ENCODE data around the gene JAM3. TPM values are rescaled to one million over a fixed set of nuclear protein-coding genes. Genes with fewer than 3 reads are reported as not detected.

The JAM3 gene
- total and polyA plus RNA-seq, 10 of the 15 experiments (the other 5 are each of a cell fraction or from before 2014, with no cell fraction given): 0.04 to 1.1 (median 0.32) TPM; not detected in 1

GRCh38 chr11:134170177-134170918 lies 101.5 kb downstream of the JAM3 start:
- Histone ChIP-seq H3K9me3 (replicated peaks; ENCODE audit: control insufficient read depth, insufficient read depth, low read length) (no peaks in the 10 kb centered on the region), H3K27ac (ENCODE audit: control insufficient read depth, insufficient read depth) (no peak overlapping the region), H3K4me3 (no peak overlapping the region), H3K36me3 (ENCODE audit: control insufficient read depth in 2 of 2, insufficient read depth in 2 of 2, low read length in 1 of 2) (peaks cover 18 to 20% of the 10 kb centered on the region in 2 experiments; a peak in 3 of 4 replicates), H3K9ac (ENCODE audit: control insufficient read depth, insufficient read depth, low read length) (no peak overlapping the region), H3K4me1 (ENCODE audit: control insufficient read depth, insufficient read depth, low read length) (no peaks in the 10 kb centered on the region), H3K4me2 (ENCODE audit: control insufficient read depth, insufficient read depth) (no peak overlapping the region), H3K79me2 (ENCODE audit: control insufficient read depth, insufficient read depth, low read length) (no peaks in the 10 kb centered on the region), H3K27me3 (replicated peaks in 1 of 2; ENCODE audit: control insufficient read depth in 2 of 2, insufficient read depth in 2 of 2, low read length in 1 of 2) (no peaks in the 10 kb centered on the region), H4K20me1 (ENCODE audit: control insufficient read depth, insufficient read depth) (no peaks in the 10 kb centered on the region), H2AFZ (ENCODE audit: control insufficient read depth, low read depth, low read length) (no peak overlapping the region)
- FAIRE-seq (no peak), ATAC-seq (no peak), DNase-seq (ENCODE audit: low read depth, low spot score) (no peak)
- 99% methylated on average over 6 of the region's 6 CpGs for WGBS (ENCODE audit: insufficient coverage, insufficient replicate concordance, low lambda C conversion rate, missing lambda C conversion rate)
- SMC1A ChIA-PET (ENCODE audit: uncharacterized antibody, unreplicated experiment): interaction anchor here (1.3 kb wide), 1 partner anchor 9 kb away, joined by 3 read pairs; no protein-coding TSS in a partner anchor
- RAD21 ChIA-PET (ENCODE audit: unreplicated experiment): no interaction called here
- CTCF ChIA-PET: no interaction called here
- intact Hi-C loops (cut with micrococcal nuclease; ENCODE audit: unreplicated experiment) (no loop called here), in situ Hi-C loops (cut with MboI) (no loop called here)
- POLR2A ChIA-PET: no interaction called here
- BruUV-seq (replicated peaks): no TSS peak
- TF ChIP-seq KDM1A (IDR thresholded peaks at IDR 0.05; ENCODE audit: borderline replicate concordance) (no peak), ZBED1 (IDR thresholded peaks at IDR 0.05; ENCODE audit: borderline replicate concordance) (no peak), ZNF687 (IDR thresholded peaks at IDR 0.05) (no peak), EZH2 (IDR thresholded peaks at IDR 0.05; ENCODE audit: borderline replicate concordance, control insufficient read depth, low read depth, low read length) (no peak), ELK1 (IDR thresholded peaks at IDR 0.05; ENCODE audit: low read depth, low read length) (no peak), SRF (IDR thresholded peaks at IDR 0.05; ENCODE audit: low read depth in 2 of 2, low read length in 2 of 2) (no peak), RB1 (IDR thresholded peaks at IDR 0.05; ENCODE audit: borderline replicate concordance) (no peak), SMAD5 (IDR thresholded peaks at IDR 0.05; ENCODE audit: low read depth) (no peak), POLR2AphosphoS5 (IDR thresholded peaks at IDR 0.05; ENCODE audit: low read length) (no peak), USF2 (IDR thresholded peaks at IDR 0.05; ENCODE audit: borderline replicate concordance, low read depth, low read length) (no peak), HDAC2 (IDR thresholded peaks at IDR 0.05) (no peak), MLLT1 (IDR thresholded peaks at IDR 0.05) (no peak), MTA2 (IDR thresholded peaks at IDR 0.05; ENCODE audit: low read depth) (no peak), IKZF2 (IDR thresholded peaks at IDR 0.05) (no peak), HDGF (IDR thresholded peaks at IDR 0.05) (no peak), SMAD1 (IDR thresholded peaks at IDR 0.05; ENCODE audit: low read depth, partially characterized antibody) (no peak), GATAD2B (conservative IDR thresholded peaks at IDR 0.05; ENCODE audit: low read depth) (no peak)

Measured in GM12878 (cell line).